ENCODE measurements around the gene GUCA2B. TPM values are rescaled to one million over a fixed set of nuclear protein-coding genes. Genes with fewer than 3 reads are reported as not detected.

The GUCA2B gene
- total and polyA plus RNA-seq, 2 of the 4 experiments (the other 2 are of a cell fraction), result not detected

- Histone ChIP-seq H3K23ac (ENCODE audit: low read depth, low read length) (no peak overlapping the region), H4K5ac (ENCODE audit: low read depth, low read length) (no peak overlapping the region), H3K9me3 (ENCODE audit: control insufficient read depth, insufficient read depth, low read length) (no peaks in the 10 kb centered on the region), H2BK15ac (ENCODE audit: low read depth, low read length) (no peak overlapping the region), H2BK120ac (ENCODE audit: low read depth, low read length) (no peak overlapping the region), H3K9me1 (ENCODE audit: insufficient read depth, low read length) (no peaks in the 10 kb centered on the region; the same call in 1 of the 2 replicates), H4K91ac (ENCODE audit: insufficient read depth, low read depth, low read length) (no peak overlapping the region), H3K9ac (ENCODE audit: low read depth, low read length) (no peak overlapping the region), H3K27ac (ENCODE audit: insufficient read depth, low read length) (no peak overlapping the region), H2AK9ac (replicated peaks; ENCODE audit: low read depth, low read length, poor library complexity) (no peak overlapping the region), H3K18ac (ENCODE audit: low read depth, low read length) (no peak overlapping the region), H3K14ac (replicated peaks; ENCODE audit: low read depth, low read length) (no peak overlapping the region), H2AFZ (replicated peaks; ENCODE audit: low read length, poor library complexity) (no peak overlapping the region), H3K4me2 (ENCODE audit: low read depth, low read length) (no peak overlapping the region), H4K8ac (ENCODE audit: low read depth in 2 of 2, low read length in 2 of 2) (no peak overlapping the region), H3K4ac (ENCODE audit: low read depth, low read length) (no peak overlapping the region), H3K36me3 (ENCODE audit: control insufficient read depth, insufficient read depth, low read length) (no peaks in the 10 kb centered on the region), H2BK20ac (ENCODE audit: low read depth, low read length) (no peak overlapping the region), H3K27me3 (ENCODE audit: control insufficient read depth, insufficient read depth, low read length) (peaks cover 51% of the 10 kb centered on the region), H3K79me1 (ENCODE audit: low read depth in 1 of 2, low read length in 2 of 2) (no peaks in the 10 kb centered on the region), H4K20me1 (ENCODE audit: insufficient read depth, low read length) (no peaks in the 10 kb centered on the region), H3K4me3 (ENCODE audit: insufficient read depth, low read depth, low read length) (no peak overlapping the region), H3K4me1 (ENCODE audit: control insufficient read depth, insufficient read depth, low read length) (no peaks in the 10 kb centered on the region), H2AK5ac (ENCODE audit: low read depth, low read length) (no peak overlapping the region), H3K56ac (ENCODE audit: extremely low read depth, insufficient read depth, low read length) (no peak overlapping the region), H2BK5ac (ENCODE audit: low read depth, low read length, poor library complexity, severe bottlenecking) (no peak overlapping the region)
- in situ Hi-C loops (cut with MboI; ENCODE audit: low sequenced_read_pairs), result loop anchor here (10.0 kb wide), 1 partner anchor 571 kb away; no protein-coding TSS in a partner anchor
- no peak for DNase-seq
- 100% methylated on average over 1 of the region's 8 CpGs; no CpG with 5 or more reads in 1 of the 2 experiments for WGBS, 2 experiments (ENCODE audit: extremely low coverage in 2 of 2, insufficient read length in 1 of 2)
- TF ChIP-seq, protein P1, sequence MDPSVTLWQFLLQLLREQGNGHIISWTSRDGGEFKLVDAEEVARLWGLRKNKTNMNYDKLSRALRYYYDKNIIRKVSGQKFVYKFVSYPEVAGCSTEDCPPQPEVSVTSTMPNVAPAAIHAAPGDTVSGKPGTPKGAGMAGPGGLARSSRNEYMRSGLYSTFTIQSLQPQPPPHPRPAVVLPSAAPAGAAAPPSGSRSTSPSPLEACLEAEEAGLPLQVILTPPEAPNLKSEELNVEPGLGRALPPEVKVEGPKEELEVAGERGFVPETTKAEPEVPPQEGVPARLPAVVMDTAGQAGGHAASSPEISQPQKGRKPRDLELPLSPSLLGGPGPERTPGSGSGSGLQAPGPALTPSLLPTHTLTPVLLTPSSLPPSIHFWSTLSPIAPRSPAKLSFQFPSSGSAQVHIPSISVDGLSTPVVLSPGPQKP (IDR thresholded peaks at IDR 0.05; ENCODE audit: borderline replicate concordance, low read depth, low read length), result no peak
- TF ChIP-seq BHLHE40 (IDR thresholded peaks at IDR 0.05; ENCODE audit: low read depth, low read length) (no peak), RCOR1 (IDR thresholded peaks at IDR 0.05; ENCODE audit: insufficient replicate concordance, low read length) (no peak)
- ChIA-PET CTCF (no interaction called here), POLR2A (ENCODE audit: unreplicated experiment) (no interaction called here)
- intact Hi-C loops (cut with micrococcal nuclease), result loop anchor here (5.0 to 10.0 kb wide), 5 partner anchors 331 to 612 kb away; partner anchors contain the start of genes PPIH and YBX1
- dilution Hi-C loops (cut with HindIII; ENCODE audit: low sequenced_read_pairs, unreplicated experiment), result no loop called here
- no TSS peak for BruUV-seq (replicated peaks)
- ATAC-seq (ENCODE audit: low read depth), result no peak
These were observed 7.9 kb upstream of the GUCA2B start for GRCh38 chr1:42145389-42145716.

Data from IMR-90 (cell line).